Fibroblast of villous mesenchyme (primary cell): ENCODE data around the gene TKFC. TPM values are rescaled to one million over a fixed set of nuclear protein-coding genes. Genes with fewer than 3 reads are reported as not detected.
A peak's percentile ranks its signal among the peaks of the same experiment; 100 is the strongest.

ENCODE experiments used
- DNase-seq: peaks from one replicate; pipeline ENCODE4 v3.0.0-alpha.2; 2010; ENCODE audit warnings: low read depth
- H3K4me3 ChIP-seq: 2 replicates; pipeline ENCODE4 v1.5.1; 2011; ENCODE audit warnings: low read depth, mild to moderate bottlenecking, low read length
- CTCF ChIP-seq: IDR thresholded peaks from 2 replicates; pipeline ENCODE4 v1.5.1; 2012; ENCODE audit warnings: low read depth, mild to moderate bottlenecking, low read length; ENCODE audit not compliant: insufficient read depth
- total RNA-seq: library from RNA; depleted of rRNA; stranded (reverse); fragments of >200 nt; gene quantifications from 2 replicates; pipeline ENCODE4 v1.2.3, GENCODE V29; 2012

The TKFC gene
- total RNA-seq, 1 donor: 23.7 TPM

GRCh38 chr11:61364012-61364675 is 31.1 kb downstream of the TKFC start:
- H3K4me3 ChIP-seq: no peak overlapping the region
- DNase-seq: no peak
- no peak for TF ChIP-seq CTCF

- no peak for DNase-seq
- H3K4me3 ChIP-seq: no peak overlapping the region
- TF ChIP-seq CTCF: no peak
Observed at GRCh38 chr11:61367406-61367805, 34.4 kb downstream of the TKFC start.

GRCh38 chr11:61368646-61369045 is 35.6 kb downstream of the TKFC start:
- TF ChIP-seq CTCF: no peak
- H3K4me3 ChIP-seq: no peak overlapping the region
- no peak for DNase-seq

- TF ChIP-seq CTCF: no peak
- peak; percentile 97 for DNase-seq
- H3K4me3 ChIP-seq: no peak overlapping the region
Observed at GRCh38 chr11:61369372-61370348, 36.6 kb downstream of the TKFC start.

GRCh38 chr11:61370349-61371005 is 37.4 kb downstream of the TKFC start:
- peak; percentile 38 for DNase-seq
- no peak overlapping the region for H3K4me3 ChIP-seq
- TF ChIP-seq CTCF: no peak

GRCh38 chr11:61372659-61373420 is 39.8 kb downstream of the TKFC start:
- no peak for TF ChIP-seq CTCF
- DNase-seq: no peak
- no peak overlapping the region for H3K4me3 ChIP-seq
